ENCODE data around the gene SLC35C1. TPM values are rescaled to one million over a fixed set of nuclear protein-coding genes. Genes with fewer than 3 reads are reported as not detected.

SLC35C1 gene
- polyA plus RNA-seq, 1 experiment = 14.6 TPM

DNA sequence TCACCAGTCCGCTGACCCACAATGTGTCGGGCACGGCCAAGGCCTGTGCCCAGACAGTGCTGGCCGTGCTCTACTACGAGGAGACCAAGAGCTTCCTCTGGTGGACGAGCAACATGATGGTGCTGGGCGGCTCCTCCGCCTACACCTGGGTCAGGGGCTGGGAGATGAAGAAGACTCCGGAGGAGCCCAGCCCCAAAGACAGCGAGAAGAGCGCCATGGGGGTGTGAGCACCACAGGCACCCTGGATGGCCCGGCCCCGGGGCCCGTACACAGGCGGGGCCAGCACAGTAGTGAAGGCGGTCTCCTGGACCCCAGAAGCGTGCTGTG lies 6.1 kb downstream of the SLC35C1 start:
- CTCF ChIA-PET = no interaction called here
- Histone ChIP-seq H3K36me3 (ENCODE audit: control insufficient read depth, insufficient read depth, low read length) (peaks cover 19% of the 10 kb centered on the region), H3K4me3 (ENCODE audit: low read depth, low read length) (no peak overlapping the region), H3K27me3 (ENCODE audit: control insufficient read depth, insufficient read depth, low read length) (no peaks in the 10 kb centered on the region)
- TF ChIP-seq, protein P1, sequence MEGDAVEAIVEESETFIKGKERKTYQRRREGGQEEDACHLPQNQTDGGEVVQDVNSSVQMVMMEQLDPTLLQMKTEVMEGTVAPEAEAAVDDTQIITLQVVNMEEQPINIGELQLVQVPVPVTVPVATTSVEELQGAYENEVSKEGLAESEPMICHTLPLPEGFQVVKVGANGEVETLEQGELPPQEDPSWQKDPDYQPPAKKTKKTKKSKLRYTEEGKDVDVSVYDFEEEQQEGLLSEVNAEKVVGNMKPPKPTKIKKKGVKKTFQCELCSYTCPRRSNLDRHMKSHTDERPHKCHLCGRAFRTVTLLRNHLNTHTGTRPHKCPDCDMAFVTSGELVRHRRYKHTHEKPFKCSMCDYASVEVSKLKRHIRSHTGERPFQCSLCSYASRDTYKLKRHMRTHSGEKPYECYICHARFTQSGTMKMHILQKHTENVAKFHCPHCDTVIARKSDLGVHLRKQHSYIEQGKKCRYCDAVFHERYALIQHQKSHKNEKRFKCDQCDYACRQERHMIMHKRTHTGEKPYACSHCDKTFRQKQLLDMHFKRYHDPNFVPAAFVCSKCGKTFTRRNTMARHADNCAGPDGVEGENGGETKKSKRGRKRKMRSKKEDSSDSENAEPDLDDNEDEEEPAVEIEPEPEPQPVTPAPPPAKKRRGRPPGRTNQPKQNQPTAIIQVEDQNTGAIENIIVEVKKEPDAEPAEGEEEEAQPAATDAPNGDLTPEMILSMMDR (IDR thresholded peaks at IDR 0.05; ENCODE audit: insufficient read depth, low read depth, low read length) = no peak
- POLR2A ChIA-PET = no interaction called here
- DNase-seq (ENCODE audit: low read depth) = no peak

DNA sequence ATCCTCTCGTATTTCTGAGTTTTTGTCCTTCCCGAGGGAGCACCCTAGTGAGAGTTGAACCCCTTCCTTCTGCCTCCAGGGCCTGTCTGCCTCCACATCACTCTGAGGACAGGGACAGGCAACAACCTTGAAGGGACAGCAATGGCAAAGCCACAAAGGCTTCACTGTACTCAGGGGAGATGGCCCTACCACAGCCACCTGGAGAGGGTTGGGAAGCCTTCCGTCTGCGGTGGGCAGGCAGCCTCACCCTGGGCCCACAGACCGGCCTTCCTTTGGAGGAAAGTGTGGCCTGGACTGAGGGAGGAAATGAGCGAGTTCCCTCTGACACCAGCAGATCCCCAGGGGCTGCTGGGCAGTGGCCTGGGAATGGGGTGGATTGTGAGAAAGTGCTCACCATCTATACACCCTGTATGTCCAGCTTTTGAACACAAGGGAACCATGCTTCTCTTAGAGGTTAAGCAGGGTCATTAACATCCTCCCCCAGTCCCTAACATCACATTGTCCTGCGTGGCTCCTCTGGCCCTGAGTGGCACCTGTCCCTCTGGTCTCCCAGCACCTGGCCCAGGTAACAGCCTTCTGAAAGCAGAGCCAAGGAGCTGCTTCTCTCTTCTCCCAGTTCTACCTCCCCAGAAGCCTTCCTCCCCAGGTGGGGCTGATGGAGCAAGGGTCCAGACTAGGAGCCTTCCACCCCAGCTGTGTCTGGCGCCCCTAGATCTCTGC lies 6.8 kb downstream of the SLC35C1 start:
- Histone ChIP-seq H3K4me3 (ENCODE audit: low read depth, low read length) (no peak overlapping the region), H3K36me3 (ENCODE audit: control insufficient read depth, insufficient read depth, low read length) (peaks cover 19% of the 10 kb centered on the region), H3K27me3 (ENCODE audit: control insufficient read depth, insufficient read depth, low read length) (no peaks in the 10 kb centered on the region)
- DNase-seq (ENCODE audit: low read depth) = no peak
- CTCF ChIA-PET = no interaction called here
- TF ChIP-seq, protein P1 (IDR thresholded peaks at IDR 0.05; ENCODE audit: insufficient read depth, low read depth, low read length) = no peak
- POLR2A ChIA-PET = no interaction called here

DNA sequence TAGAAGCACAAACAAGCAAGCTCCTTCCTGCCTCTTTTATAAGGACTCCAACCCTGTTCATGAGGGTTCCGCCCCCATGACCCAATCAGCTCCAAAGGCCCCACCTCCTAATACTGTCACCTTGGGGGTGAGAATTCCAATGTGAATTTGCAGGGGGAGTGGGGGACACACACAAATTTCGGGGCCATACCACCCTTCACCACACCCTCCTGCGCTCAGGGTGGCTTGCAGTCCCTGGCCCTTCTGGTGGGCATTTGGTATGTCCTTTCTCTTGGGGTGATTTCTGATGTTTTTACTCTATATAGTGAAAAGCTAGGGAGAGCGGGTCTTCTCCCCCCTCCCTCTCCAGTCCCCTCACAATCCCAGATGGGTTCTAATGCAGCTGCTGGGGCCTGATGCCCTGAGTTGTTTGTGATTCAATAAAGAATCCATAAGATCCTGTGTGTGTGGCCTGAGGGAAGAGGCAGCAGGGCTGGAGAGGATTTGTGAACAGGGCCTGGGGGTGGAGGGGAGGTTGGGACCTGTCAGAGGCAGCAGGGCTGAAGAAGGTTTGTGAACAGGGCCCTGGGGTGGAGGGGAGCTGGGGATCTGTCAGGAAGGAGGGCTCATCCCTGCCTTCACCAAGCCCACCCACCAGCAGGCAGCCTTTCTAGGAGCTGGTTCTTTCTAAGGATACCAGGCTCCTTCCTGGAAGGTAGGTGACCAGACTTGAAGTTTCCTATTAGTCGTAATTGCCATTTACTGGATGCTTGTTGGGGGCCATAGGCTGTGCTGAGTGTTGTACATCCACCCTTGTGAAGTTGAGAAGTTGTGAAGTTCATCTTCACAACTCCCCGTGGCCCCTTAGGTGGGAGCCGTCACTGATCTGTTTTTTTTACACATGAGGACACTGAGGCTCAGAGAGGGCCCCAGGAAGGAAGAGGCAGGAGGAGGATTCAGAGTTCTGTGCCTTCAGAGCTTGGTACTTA lies 7.9 kb downstream of the SLC35C1 start:
- peaks cover 16% of the 10 kb centered on the region for H3K36me3 ChIP-seq (ENCODE audit: control insufficient read depth, insufficient read depth, low read length)
- ChIA-PET CTCF (interaction anchor here (1.1 kb wide), 1 partner anchor 30 kb away, joined by 3 read pairs; no protein-coding TSS in a partner anchor), POLR2A (no interaction called here)
- TF ChIP-seq, protein P1 (IDR thresholded peaks at IDR 0.05; ENCODE audit: insufficient read depth, low read depth, low read length) = no peak
- H3K27me3 ChIP-seq (ENCODE audit: control insufficient read depth, insufficient read depth, low read length) = no peaks in the 10 kb centered on the region
- no peak overlapping the region for H3K4me3 ChIP-seq (ENCODE audit: low read depth, low read length)
- DNase-seq (ENCODE audit: low read depth) = no peak

DNA sequence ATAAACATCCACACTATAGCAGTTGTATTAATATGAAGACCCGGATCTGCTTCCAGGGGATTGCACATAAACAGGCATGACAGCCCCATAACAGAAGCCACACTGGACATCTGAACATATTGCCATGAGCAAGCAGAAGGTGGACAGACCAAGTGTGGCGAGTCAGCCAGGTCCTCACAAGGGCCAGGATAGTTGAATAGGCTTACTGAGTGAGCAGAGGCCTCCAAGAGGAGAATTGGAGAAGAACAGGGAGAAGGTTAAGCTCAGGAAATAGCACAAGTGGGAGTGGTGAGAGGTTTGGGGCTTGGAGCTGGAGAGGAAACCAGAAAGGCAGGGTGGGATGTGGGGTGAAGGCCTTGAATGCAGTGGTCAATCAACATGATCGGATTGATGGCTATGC lies 10.8 kb downstream of the SLC35C1 start:
- Histone ChIP-seq H3K27me3 (ENCODE audit: control insufficient read depth, insufficient read depth, low read length) (no peaks in the 10 kb centered on the region), H3K4me3 (ENCODE audit: low read depth, low read length) (no peak overlapping the region), H3K36me3 (ENCODE audit: control insufficient read depth, insufficient read depth, low read length) (peaks cover 9% of the 10 kb centered on the region)
- ChIA-PET POLR2A (no interaction called here), CTCF (no interaction called here)
- DNase-seq (ENCODE audit: low read depth) = no peak
- TF ChIP-seq, protein P1 (IDR thresholded peaks at IDR 0.05; ENCODE audit: insufficient read depth, low read depth, low read length) = peak; percentile 3; the same call in 1 of the 2 replicates

DNA sequence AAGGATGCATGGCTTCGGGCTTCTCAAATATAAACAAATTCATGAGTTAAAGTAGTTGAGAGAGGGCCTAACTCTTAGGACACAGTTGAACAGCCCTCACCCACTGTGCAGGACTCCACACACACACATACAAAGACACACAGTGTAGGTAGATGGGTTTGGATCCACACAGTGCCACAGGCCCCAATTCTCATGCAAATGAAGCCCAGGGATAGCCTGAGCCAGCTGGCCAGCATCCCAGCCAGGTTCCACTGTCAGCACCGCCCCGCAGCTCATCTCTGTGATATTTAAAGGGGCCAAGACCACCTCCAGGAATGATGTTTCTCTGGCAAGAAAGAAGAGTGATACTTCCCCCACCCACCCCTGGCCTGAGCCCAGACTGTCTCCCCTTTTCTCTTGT lies 11.7 kb downstream of the SLC35C1 start:
- Histone ChIP-seq H3K4me3 (ENCODE audit: low read depth, low read length) (no peak overlapping the region), H3K36me3 (ENCODE audit: control insufficient read depth, insufficient read depth, low read length) (peaks cover 4% of the 10 kb centered on the region), H3K27me3 (ENCODE audit: control insufficient read depth, insufficient read depth, low read length) (no peaks in the 10 kb centered on the region)
- DNase-seq (ENCODE audit: low read depth) = no peak
- TF ChIP-seq, protein P1 (IDR thresholded peaks at IDR 0.05; ENCODE audit: insufficient read depth, low read depth, low read length) = no peak
- POLR2A ChIA-PET = no interaction called here
- CTCF ChIA-PET = interaction anchor here (0.6 kb wide), 1 partner anchor 28 kb away, joined by 3 read pairs; no protein-coding TSS in a partner anchor
